GM21528 (cell line): ENCODE data around the gene MTERF4.

Experiments used
- ATAC-seq: cut with Tn5 transposase; IDR thresholded peaks from one replicate; pipeline ENCODE4 v1.9.1; 2021; ENCODE audit warnings: mild to moderate bottlenecking, moderate library complexity; ENCODE audit not compliant: unreplicated experiment, low FRiP score

Gene MTERF4

GRCh38 chr2:241071677-241072111 lies 30.4 kb downstream of the MTERF4 start:
- no peak for ATAC-seq

GRCh38 chr2:241070811-241071676 lies 31.0 kb downstream of the MTERF4 start:
- no peak for ATAC-seq

DNA sequence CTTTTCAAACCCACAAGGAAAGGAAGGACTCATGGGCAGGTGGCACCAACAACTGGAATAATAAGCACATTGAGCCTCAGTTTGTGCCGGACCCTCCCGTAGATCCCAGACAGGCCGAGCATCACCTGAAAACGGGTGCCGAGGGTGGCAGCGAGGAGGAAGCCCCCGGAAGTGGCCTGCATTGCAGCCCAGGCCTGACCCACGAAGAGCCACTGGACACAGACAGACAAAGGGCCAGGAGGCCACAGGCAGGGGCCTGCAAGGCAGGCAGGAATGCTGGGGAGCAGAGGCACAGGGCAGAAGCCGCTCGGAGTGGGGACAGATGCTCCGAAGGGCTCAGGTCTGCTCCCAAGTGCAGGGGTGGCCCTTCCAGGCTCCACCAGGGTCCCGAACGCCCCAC lies 31.7 kb downstream of the MTERF4 start:
- no peak for ATAC-seq

DNA sequence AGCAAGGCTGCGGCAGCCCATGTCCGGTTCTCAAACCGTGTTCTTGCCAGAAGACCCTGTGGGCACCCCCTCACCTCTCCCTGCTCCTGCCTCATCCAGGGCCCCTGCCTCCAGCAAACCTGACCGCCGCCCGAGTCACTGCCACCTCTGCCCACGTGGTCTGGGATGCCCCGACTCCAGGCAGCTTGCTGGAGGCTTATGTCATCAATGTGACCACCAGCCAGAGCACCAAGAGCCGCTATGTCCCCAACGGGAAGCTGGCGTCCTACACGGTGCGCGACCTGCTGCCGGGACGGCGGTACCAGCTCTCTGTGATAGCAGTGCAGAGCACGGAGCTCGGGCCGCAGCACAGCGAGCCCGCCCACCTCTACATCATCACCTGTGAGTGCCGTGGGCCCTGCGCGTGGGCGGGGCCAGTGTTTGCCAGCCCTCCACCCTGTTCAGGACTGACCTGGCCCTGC lies 32.2 kb downstream of the MTERF4 start:
- no peak for ATAC-seq

DNA sequence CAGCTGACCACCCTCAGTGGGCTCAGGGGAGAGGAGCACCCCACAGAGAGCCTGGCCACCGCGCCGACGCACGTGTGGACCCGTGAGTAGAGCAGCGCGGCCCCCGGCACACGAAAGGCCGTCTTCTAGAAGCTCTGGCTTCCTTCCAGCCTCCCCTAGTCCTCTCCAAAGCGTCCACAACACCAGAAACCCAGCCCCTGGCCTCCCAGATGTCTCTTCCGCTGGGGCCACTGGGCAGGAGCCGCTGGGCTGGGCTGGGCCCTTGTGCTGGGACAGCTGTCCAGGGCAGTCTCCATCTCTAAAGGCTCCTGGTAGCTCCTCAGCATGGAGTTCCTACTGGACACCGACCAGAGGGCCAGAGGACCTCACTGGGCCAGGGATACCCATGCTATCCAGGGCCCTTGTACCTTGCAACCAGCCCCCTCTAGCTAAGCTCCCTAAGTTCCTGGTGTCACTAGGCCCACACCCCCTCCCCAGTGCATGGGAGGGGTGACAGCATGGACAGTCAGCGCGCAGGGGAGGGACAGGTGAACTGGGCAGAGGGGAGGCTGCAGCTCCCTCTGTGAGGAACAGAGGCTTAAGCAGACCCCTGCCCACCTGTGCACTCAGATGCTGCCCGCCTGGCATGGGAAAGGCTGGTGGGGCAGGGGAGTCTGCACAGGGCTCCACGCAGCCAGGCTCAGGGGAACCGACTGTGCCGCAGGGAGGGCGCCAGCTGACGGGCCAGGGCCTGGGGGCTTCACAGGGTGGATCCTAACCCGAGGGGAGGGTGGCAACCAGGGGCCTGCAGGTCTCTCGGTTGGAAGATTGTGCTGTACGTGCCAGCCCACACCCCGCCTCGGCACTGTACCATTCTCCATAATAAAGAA lies 32.9 kb downstream of the MTERF4 start:
- no peak for ATAC-seq

GRCh38 chr2:241068136-241068941 lies 33.7 kb downstream of the MTERF4 start:
- ATAC-seq: no peak

DNA sequence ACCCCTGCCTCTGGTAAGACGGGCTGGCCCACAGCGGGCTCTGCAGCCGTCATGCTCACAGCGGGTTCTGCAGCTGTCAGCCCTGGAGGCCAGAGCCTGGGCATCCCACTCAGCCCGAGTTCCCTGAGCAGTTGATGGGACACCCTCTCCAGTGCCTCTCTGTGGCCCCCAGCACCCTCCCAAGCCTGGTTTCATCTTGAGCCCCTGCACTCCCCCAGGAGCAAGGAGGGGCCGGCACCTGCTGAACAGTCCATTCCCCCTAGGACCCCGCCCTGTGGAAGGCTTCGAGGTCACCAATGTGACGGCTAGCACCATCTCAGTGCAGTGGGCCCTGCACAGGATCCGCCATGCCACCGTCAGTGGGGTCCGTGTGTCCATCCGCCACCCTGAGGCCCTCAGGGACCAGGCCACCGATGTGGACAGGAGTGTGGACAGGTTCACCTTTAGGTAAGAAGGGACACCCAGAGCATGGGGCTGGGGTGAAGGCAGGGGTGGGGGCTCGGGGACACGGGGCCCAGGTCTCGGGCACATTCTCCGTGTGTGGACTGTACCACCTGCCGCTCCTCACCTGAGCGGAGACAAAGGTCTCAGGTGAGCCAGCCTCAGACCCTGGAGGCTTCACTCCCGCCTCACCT lies 34.5 kb downstream of the MTERF4 start:
- ATAC-seq: no peak

DNA sequence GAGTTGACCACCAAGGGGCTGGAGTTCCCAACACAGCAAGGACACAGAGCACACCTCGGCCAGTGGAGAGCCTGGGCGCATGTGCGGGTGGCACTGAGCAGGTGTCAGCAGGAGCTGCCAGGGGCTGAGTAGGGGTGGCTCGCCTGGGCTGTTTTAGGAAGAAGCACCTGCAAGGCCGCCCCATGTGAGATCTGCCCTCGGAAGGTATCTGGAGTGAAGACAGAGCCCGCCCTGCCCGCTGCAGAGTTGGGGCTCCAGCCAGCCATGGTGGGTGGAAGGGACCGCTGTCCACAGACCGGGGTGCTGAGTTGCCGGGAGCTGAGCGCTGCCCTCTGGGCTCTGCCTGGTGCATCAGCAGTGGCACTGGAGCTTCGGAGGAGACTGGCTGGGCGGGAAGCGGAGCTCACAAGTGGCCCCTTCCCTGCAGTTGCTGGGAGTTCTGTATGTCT lies 35.2 kb downstream of the MTERF4 start:
- ATAC-seq: no peak

- no peak for ATAC-seq
Observed at GRCh38 chr2:241066171-241066892, 35.8 kb downstream of the MTERF4 start.

DNA sequence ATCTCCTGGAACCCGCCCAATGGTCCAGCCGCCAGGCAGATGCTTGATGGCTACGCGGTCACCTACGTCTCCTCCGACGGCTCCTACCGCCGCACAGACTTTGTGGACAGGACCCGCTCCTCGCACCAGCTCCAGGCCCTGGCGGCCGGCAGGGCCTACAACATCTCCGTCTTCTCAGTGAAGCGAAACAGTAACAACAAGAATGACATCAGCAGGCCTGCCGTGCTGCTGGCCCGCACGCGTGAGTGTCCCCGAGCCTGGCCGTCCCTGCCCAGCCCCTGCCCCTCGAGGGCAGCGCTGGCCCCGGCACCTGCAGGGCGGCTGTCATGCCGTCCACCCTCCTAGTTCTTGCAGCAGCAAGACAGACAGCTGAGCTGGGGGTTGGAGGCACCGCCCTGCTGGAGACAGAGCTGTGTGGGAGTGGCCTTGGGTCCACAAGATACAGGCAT lies 36.7 kb downstream of the MTERF4 start:
- no peak for ATAC-seq

DNA sequence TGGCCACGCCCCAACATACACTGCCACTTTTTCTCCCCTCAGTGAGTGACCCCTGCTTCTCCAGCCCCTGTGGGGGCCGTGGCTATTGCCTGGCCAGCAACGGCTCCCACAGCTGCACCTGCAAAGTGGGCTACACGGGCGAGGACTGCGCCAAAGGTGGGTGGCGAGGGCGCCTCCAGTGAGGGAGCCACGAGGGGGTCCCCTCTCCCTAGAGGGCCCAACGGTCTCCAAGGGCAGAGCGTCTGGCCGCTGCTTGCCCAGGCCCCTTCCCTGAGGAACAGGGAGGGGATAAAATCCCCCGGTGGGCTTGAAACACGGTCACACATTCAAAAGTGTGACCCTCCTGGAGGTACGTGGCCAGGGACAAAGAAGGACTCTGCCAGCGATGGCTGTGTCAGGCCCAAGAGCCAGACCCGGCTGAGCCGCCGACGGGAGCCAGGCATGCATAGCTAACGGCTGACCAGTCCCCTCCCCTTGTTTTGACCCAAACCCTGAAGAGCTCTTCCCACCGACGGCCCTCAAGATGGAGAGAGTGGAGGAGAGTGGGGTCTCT lies 37.2 kb downstream of the MTERF4 start:
- ATAC-seq: no peak

- ATAC-seq: no peak
Observed at GRCh38 chr2:241064008-241064801, 37.9 kb downstream of the MTERF4 start.

- no peak for ATAC-seq
Observed at GRCh38 chr2:241063587-241063986, 38.5 kb downstream of the MTERF4 start.

- ATAC-seq: no peak
Observed at GRCh38 chr2:241063093-241063551, 39.0 kb downstream of the MTERF4 start.

GRCh38 chr2:241062389-241063092 lies 39.5 kb downstream of the MTERF4 start:
- no peak for ATAC-seq

DNA sequence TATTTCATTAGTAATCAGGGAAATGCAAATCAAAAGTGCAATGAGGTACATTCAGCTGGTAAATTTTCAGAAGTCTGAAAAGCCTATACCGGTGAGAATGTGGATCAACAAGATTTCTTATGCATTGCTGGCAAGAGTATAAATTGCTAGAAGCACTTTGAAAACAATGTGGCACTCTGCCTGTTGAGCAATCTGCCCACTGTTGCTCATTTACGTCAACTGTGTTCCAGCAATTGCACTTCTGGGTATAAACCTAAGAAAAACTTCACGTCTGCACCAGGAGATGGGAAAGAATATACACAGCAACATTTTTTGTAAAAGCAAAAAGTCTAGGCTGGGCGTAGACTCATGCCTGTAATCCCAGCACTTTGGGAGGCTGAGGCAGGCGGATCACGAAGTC lies 40.8 kb downstream of the MTERF4 start:
- ATAC-seq: no peak

- no peak for ATAC-seq
Observed at GRCh38 chr2:241053576-241054251, 48.4 kb downstream of the MTERF4 start.
